CD4-positive, alpha-beta T cell treated with Interleukin-10 for 1 hour (primary cell): ENCODE results near the gene MYO1H.

Experiments
- DNase-seq: peaks from one replicate; pipeline ENCODE4 v3.0.0-alpha.2; 2020

Gene MYO1H

GRCh38 chr12:109475121-109475520 lies 127.4 kb downstream of the MYO1H start:
- DNase-seq: no peak

- DNase-seq: no peak
Measured at GRCh38 chr12:109475993-109476806, 128.5 kb downstream of the MYO1H start.

GRCh38 chr12:109476807-109477184 lies 129.1 kb downstream of the MYO1H start:
- no peak for DNase-seq

- DNase-seq: peak; percentile 88
Measured at GRCh38 chr12:109477185-109477962, 129.7 kb downstream of the MYO1H start, which contains the start of the genes KCTD10 and UBE3B. TSS of gene KCTD10 (minus strand) at chr12:109477300. CDS start at chr12:109477262, 38 bp downstream. TSS of gene UBE3B (plus strand) at chr12:109477634. CDS start at chr12:109483552, 5,918 bp downstream.

GRCh38 chr12:109477963-109478315 lies 130.2 kb downstream of the MYO1H start:
- DNase-seq: no peak

GRCh38 chr12:109479761-109480160 lies 132.1 kb downstream of the MYO1H start:
- DNase-seq: no peak

- no peak for DNase-seq
Measured at GRCh38 chr12:109480356-109480755, 132.7 kb downstream of the MYO1H start.

- no peak for DNase-seq
Measured at GRCh38 chr12:109481863-109482262, 134.2 kb downstream of the MYO1H start.

GRCh38 chr12:109482491-109482890 lies 134.8 kb downstream of the MYO1H start:
- DNase-seq: no peak

GRCh38 chr12:109482894-109483293 lies 135.2 kb downstream of the MYO1H start:
- DNase-seq: no peak

GRCh38 chr12:109483346-109483745 lies 135.6 kb downstream of the MYO1H start:
- DNase-seq: no peak

GRCh38 chr12:109485201-109485600 lies 137.5 kb downstream of the MYO1H start:
- no peak for DNase-seq

- no peak for DNase-seq
Measured at GRCh38 chr12:109487181-109488050, 139.7 kb downstream of the MYO1H start.

GRCh38 chr12:109488051-109488665 lies 140.5 kb downstream of the MYO1H start:
- DNase-seq: no peak

- no peak for DNase-seq
Measured at GRCh38 chr12:109489016-109489954, 141.6 kb downstream of the MYO1H start.

- no peak for DNase-seq
Measured at GRCh38 chr12:109489955-109490565, 142.4 kb downstream of the MYO1H start.

- DNase-seq: no peak
Measured at GRCh38 chr12:109491671-109492070, 144.0 kb downstream of the MYO1H start.

- no peak for DNase-seq
Measured at GRCh38 chr12:109492371-109492770, 144.7 kb downstream of the MYO1H start.

- no peak for DNase-seq
Measured at GRCh38 chr12:109493090-109493489, 145.4 kb downstream of the MYO1H start.

GRCh38 chr12:109493938-109494337 lies 146.2 kb downstream of the MYO1H start:
- no peak for DNase-seq

GRCh38 chr12:109494348-109494881 lies 146.7 kb downstream of the MYO1H start:
- DNase-seq: no peak
